GM21515 (cell line): ENCODE measurements around the gene IQCH.
A peak's percentile ranks its signal among the peaks of the same experiment; 100 is the strongest.

Experiments
- ATAC-seq: cut with Tn5 transposase; IDR thresholded peaks from one replicate; pipeline ENCODE4 v1.9.1; 2021; ENCODE audit not compliant: unreplicated experiment

IQCH gene

DNA sequence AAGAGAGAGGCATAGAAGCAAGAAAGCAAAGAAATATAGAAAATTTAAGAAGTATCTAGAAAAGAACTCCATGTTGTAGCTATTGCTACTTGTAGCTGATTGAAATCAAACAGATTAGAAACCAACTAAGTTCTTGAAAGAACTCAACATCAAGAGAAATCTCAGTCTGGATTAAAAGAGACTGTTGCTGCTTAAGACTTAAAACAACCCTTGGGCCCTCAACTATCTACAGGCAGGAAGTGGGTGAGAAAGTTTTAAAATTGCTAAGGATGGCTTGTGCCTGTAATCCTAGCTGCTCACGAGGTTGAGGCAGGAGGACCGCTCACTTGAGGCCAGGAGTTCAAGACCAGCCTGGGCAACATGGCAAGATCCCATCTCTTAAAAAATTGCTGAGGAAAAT is 227.1 kb downstream of the IQCH start:
- no peak for ATAC-seq

DNA sequence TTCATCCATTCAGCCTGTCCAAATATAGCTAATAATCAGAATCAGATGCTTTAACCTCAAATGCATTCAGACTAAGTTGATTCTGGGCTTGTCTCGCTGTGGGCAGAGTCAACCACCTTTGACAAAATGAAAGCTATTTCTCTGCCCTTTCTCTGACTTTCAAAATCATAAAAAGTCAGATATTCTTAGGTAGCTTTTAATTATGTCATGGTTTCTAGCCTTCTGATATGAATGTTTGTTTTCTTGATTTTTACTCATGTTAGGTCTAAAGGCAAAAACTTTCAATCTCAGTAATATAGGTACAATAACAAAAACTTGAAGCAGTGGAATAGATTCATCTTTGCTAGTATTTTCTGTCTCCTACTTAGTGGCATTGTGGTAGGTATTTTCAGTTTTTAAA is 241.0 kb downstream of the IQCH start:
- ATAC-seq: no peak

GRCh38 chr15:67501177-67501835 is 246.7 kb downstream of the IQCH start:
- ATAC-seq: no peak

DNA sequence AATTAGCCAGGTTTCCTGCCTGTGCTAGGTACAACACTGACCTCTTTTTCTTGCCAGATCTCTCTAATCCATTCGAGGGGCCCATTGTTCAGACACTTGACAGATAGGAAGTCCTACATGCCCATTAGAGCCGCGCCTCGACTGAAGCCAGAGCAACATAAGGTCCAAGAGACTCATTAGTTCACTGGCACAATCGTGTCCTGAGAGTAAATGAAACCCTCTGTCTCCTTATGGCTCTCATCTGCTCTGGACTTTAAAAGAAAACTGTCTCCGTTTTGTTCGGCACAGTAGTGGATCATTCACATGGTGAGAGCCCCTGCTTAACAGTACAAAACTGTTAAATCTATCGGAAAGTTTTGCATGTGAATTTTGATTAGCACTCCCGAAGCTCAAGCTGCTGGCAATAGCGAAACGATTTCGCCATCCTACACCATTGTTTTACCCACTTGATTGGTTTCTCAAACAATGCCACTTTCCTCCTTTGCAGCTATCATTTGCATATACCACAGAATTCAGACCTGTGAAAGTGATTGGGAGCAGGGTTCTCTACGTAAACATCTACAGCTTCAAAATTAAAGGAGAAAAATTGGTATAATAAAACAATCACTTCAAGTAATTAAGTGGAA is 247.4 kb downstream of the IQCH start:
- no peak for ATAC-seq

DNA sequence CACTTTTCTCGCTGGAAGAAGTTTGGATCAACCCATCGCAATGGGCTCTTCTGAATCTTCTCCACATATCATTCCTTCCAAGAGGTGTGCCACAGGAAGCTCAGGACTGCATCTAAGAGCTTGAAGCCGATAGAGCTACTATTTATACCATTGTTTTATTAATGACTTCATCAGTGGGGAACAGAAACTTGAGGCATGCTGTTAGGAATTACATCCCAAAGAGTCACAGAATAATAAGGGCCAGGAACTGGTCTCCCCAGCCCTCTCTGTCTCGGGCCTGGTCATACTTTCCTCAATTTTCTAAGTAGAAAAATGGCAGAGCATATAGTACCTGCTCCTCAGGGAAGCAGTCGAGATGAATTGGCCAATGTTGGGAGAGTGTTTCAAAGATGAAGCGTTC is 249.5 kb downstream of the IQCH start:
- ATAC-seq: no peak

GRCh38 chr15:67504796-67505195 is 250.2 kb downstream of the IQCH start:
- ATAC-seq: no peak

DNA sequence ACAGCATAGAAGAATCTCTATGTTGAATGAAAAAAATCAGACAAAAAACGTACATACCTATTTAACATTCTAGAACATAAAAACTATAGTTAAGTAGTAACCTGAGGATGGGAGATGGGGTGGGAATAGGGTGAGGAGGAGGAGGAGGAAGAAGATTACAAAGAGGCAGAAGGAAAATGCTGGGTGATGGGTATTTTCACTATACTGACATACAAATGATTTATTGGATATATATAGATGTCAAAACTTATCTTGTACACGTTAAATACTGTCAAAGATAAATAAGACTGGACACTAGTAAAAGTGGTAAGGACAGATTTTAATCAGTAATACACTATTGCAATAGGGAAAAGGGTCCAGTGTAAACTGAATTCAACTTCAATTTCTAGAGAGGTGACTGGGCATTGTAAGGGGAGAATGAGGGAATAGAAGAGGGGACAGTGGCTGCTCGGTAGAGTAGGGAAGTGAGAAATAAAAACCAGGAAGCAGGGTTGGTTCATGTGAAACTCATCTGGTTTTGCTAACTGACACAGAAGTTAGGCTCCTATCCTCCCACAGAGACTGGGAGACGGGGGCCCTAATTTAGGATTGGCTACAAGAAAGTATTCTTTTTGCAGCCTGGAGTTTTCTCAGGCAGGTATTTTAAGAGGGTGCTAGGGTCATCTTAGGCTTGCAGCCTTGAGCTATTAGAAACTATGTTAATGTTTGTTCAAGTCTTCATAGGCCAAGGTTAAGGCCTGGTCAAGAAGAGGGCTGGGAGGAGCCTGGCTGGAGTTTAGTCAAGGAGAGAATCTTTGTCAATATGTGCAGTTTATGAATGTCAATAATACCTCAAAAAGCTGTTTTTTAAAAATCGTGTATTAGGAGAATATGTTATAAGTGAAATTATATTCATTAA is 251.3 kb downstream of the IQCH start:
- no peak for ATAC-seq

DNA sequence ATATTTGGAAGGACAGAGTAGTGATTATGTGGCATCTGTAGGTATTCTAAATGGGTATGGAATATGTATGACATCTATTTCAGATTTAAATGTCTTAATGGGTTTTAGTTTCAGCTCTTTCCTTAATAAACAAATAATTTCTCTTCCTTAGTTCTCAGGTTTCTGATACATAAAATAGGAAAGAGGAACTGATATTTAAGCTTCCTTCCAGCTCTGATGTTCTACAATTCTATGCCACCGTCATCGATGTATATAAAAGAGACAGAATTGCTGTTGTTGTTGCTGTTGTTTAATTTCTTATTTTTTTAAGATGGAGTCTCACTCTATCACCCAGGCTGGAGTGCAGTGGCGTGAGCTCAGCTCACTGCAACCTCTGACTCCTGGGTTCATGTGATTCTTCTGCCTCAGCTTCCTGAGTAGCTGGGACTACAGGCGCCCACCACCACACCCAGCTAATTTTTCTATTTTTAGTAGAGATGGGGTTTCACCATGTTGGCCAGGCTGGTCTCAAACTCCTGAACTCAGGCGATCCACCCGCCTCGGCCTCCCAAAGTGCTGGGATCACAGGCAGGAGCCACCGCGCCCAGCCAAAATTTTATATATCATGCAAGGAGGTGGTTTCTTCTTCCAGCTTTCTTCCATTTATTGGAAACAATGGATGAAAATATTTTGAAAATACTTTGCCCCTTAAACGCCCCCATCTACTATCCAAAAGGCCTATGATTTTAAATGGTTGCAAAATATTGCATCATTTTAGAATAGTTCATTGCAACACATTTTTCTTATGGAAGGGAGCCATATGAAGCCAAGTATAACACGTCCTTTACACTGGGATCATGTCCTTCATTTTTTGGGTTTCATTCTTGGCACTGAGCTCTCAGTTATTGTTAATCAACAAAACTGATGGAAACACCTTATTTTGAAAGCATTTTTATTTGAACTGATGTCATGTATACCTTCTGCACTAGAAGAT is 252.5 kb downstream of the IQCH start:
- no peak for ATAC-seq

- ATAC-seq: no peak
Observed at GRCh38 chr15:67508407-67508806, 253.8 kb downstream of the IQCH start.

DNA sequence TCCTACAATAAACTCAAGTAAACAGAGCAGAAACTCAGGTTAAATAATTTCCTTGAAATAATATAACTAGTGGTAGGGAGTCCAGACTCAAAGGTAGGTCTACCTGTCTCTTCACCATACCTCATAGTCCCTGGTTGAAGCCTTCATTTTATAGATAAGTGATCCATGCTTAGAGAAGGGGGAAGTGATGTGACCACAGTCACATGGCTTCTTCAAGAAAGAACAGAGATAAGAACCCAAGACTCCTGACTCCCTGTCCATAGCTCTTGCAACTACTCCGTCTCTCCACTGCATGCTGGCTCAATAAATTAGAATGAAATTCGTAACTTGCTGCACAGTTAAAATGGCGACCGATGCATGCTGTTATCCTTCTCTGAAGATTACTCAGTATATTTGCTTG is 255.3 kb downstream of the IQCH start:
- ATAC-seq: no peak

GRCh38 chr15:67510597-67511190 is 256.1 kb downstream of the IQCH start:
- ATAC-seq: no peak

DNA sequence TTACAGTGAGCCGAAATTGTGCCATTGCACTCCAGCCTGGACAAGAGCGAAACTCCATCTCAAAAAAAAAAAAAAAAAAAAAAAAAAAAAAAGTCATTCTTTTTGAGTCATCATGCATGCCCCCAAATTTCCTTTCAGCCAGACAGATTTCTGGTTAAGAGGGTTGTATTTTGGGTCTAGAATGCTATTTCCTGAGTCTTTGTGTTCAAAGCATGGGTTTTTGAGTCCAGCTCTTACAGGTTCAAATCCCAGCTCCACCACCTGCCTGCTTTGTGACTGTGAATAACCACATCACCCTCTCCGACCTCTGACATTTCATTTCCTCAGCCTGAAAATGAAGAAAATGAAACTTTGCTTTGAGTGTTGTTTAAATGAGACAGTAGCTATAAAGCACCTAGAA is 257.0 kb downstream of the IQCH start:
- no peak for ATAC-seq

GRCh38 chr15:67512140-67512539 is 257.6 kb downstream of the IQCH start:
- no peak for ATAC-seq

GRCh38 chr15:67512933-67513714 is 258.5 kb downstream of the IQCH start:
- ATAC-seq: no peak

- ATAC-seq: no peak
Observed at GRCh38 chr15:67515090-67515489, 260.5 kb downstream of the IQCH start.

GRCh38 chr15:67515557-67515956 is 261.0 kb downstream of the IQCH start:
- no peak for ATAC-seq

DNA sequence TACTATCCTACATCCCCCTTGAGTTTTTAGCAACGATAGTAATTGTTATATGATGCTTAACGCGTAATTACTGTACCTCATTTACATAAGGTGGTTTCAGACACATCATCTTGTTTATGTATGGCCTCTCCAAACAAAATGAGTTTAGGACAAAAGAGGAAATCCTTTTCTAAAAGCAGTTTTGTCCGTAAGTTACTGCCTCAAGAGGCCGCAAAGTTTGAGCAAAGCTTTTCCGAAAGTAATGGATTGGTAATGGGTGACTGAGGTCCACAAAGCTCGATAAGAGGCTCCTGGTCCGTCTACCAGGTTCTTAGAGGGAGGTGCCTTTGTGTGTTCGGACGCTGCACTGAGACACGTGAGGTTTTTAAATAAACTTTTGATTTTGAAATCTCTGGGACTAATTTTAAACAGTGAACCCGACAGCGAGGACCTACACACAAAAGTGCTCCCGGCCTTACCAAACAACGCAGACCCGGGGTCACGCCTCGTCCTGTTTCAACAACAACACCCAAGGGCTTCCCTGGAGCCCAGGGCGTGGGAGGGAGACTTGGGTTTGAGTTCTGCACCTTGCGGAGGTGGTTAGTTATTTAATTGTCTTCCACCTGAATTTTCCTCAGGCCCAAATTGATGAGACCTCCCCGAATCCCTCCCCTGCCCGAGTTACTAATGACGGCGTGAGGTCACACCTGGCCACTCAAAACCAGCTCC is 265.9 kb downstream of the IQCH start:
- ATAC-seq: peak; percentile 11

DNA sequence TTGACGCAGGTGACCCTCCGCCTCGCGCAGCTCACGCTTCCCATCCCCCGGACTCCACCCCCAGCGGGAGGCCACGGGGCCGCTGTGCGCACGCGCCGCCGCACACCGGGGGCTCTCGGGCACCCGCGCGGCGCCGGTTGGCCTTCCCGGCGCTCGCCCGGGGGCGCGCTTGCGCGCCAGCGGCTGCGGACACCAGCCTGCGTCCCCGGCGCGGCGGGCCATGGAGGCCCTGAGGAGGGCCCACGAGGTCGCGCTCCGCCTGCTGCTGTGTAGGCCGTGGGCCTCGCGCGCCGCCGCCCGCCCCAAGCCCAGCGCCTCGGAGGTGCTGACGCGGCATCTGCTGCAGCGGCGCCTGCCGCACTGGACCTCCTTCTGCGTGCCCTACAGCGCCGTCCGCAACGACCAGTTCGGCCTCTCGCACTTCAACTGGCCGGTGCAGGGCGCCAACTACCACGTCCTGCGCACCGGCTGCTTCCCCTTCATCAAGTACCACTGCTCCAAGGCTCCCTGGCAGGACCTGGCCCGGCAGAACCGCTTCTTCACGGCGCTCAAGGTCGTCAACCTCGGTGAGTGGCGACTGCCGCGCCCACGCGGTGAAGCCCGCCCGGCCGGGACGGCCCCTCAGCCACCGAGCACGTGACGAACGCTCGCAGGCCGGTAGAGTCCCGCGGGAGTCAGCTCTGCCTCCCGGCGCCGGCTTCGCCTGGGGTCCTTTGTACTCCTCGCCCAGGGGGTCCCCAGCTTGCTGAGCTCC is 266.6 kb downstream of the IQCH start, which contains the start of gene C15orf61:
Gene C15orf61 (plus strand): TSS at position 103 of the 754 bp plus-strand sequence. CDS start 118 bp downstream, at position 221.
- peak; percentile 71 for ATAC-seq
